ENCODE data around the gene F12. TPM values are rescaled to one million over a fixed set of nuclear protein-coding genes. Genes with fewer than 3 reads are reported as not detected.
"Not testable (repeated sequence)": the region's sequence is repeated elsewhere in the genome, so short reads cannot be mapped to it uniquely, and the experiment has no call there.

F12 gene
- total RNA-seq, 2 donors from 2014 or later: 0.43 TPM; not detected in 1

GRCh38 chr5:177362292-177362609 lies 47.1 kb downstream of the F12 start:
- Histone ChIP-seq H3K27me3 (no peaks in the 10 kb centered on the region), H3K4me1 (peaks cover 0 to 33% of the 10 kb centered on the region in 2 donors), H3K4me3 (no peak overlapping the region), H3K36me3 (no peaks in the 10 kb centered on the region), H3K27ac (no peak overlapping the region), H3K9me3 (no peaks in the 10 kb centered on the region)
- no peak for TF ChIP-seq CTCF (IDR thresholded peaks at IDR 0.05)
- no peak for DNase-seq (ENCODE audit: low spot score)

- no peak overlapping the region for H3K27ac ChIP-seq
- no peaks in the 10 kb centered on the region for H3K9me3 ChIP-seq
- H3K36me3 ChIP-seq: no peaks in the 10 kb centered on the region
- no peak overlapping the region for H3K4me3 ChIP-seq
- H3K27me3 ChIP-seq: no peaks in the 10 kb centered on the region
- TF ChIP-seq CTCF (IDR thresholded peaks at IDR 0.05): no peak
- DNase-seq (ENCODE audit: low spot score): no peak
- peaks cover 0 to 33% of the 10 kb centered on the region in 2 donors for H3K4me1 ChIP-seq
These were observed 47.7 kb downstream of the F12 start for GRCh38 chr5:177361418-177362291.

- DNase-seq (ENCODE audit: low spot score); H3K9me3 ChIP-seq; H3K27ac ChIP-seq; H3K27me3 ChIP-seq; H3K4me3 ChIP-seq; H3K36me3 ChIP-seq: not testable (repeated sequence)
- H3K4me1 ChIP-seq: peaks cover 0 to 23% of the 10 kb centered on the region in 2 donors
These were observed 48.6 kb downstream of the F12 start for GRCh38 chr5:177360740-177361139.

GRCh38 chr5:177359860-177360259 lies 49.5 kb downstream of the F12 start:
- Histone ChIP-seq H3K4me1 (peaks cover 0 to 22% of the 10 kb centered on the region in 2 donors), H3K9me3 (no peaks in the 10 kb centered on the region), H3K27me3 (no peaks in the 10 kb centered on the region), H3K27ac (no peak overlapping the region), H3K36me3 (no peaks in the 10 kb centered on the region), H3K4me3 (no peak overlapping the region)
- DNase-seq (ENCODE audit: low spot score): no peak
- no peak for TF ChIP-seq CTCF (IDR thresholded peaks at IDR 0.05)

GRCh38 chr5:177359451-177359851 lies 49.9 kb downstream of the F12 start:
- no peak for TF ChIP-seq CTCF (IDR thresholded peaks at IDR 0.05)
- Histone ChIP-seq H3K9me3 (no peaks in the 10 kb centered on the region), H3K36me3 (no peaks in the 10 kb centered on the region), H3K4me3 (no peak overlapping the region), H3K27me3 (no peaks in the 10 kb centered on the region), H3K4me1 (peaks cover 0 to 22% of the 10 kb centered on the region in 2 donors), H3K27ac (no peak overlapping the region)
- DNase-seq (ENCODE audit: low spot score): no peak

- Histone ChIP-seq H3K4me1 (peaks cover 0 to 18% of the 10 kb centered on the region in 2 donors), H3K36me3 (no peaks in the 10 kb centered on the region), H3K9me3 (no peaks in the 10 kb centered on the region), H3K27me3 (no peaks in the 10 kb centered on the region), H3K27ac (no peak overlapping the region), H3K4me3 (peak overlapping the region; percentile 9 to 36)
- no peak for DNase-seq (ENCODE audit: low spot score)
- no peak for TF ChIP-seq CTCF (IDR thresholded peaks at IDR 0.05)
These were observed 51.0 kb downstream of the F12 start for GRCh38 chr5:177358370-177358819.
